GM19395 (cell line): ENCODE data around the gene RAB40C.

Source experiments
- ATAC-seq: cut with Tn5 transposase; IDR thresholded peaks from one replicate; pipeline ENCODE4 v1.9.1; 2021; ENCODE audit warnings: mild to moderate bottlenecking, moderate library complexity; ENCODE audit not compliant: unreplicated experiment

The RAB40C gene

DNA sequence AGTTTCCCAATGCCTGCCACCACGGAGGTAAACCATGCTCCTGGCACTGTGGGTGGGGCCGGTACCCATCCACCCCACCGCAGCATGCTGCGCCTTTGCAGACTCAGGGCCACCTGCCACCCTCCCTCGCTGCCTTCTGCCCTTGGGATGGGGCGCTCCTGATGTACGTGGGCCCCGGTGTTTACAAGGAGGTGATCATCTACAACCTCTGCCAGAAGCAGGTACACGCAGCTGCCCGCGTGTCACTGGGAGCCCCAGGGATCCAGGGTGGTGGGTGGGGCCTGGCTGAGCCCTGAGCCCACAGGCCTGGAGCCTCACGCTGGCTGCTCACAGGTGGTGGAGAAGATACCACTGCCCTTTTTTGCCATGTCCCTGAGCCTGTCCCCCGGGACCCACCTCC lies 76.7 kb downstream of the RAB40C start:
- no peak for ATAC-seq

DNA sequence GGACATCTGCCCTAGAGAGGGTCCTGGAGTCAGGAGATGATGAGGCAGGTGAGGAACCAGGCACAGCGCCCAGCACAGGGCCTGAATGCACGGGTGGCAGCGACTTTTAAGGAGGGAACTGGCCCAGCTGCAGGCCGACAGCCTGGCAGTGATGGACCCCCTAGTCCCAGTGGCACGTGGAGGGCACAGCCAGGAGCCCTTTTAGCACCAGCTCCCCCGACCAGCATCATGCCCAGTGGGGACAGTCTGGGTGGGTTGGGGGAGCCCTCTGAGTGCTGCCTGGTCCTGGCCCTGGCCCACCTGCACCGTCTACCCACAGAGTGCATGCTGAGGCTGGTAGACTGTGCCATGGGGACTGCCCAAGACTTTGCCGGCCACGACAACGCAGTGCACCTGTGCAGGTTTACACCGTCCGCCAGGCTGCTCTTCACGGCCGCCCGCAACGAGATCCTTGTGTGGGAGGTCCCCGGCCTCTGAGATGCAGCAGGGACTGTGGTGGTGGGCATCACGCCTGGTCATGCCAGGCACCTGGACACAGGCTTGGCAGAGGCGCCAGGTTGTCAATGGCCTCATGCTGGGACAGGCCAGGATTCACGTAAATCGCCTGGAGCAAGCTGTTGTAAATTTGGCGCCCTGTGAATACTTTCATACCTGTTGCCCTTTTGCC lies 77.4 kb downstream of the RAB40C start:
- ATAC-seq: no peak

DNA sequence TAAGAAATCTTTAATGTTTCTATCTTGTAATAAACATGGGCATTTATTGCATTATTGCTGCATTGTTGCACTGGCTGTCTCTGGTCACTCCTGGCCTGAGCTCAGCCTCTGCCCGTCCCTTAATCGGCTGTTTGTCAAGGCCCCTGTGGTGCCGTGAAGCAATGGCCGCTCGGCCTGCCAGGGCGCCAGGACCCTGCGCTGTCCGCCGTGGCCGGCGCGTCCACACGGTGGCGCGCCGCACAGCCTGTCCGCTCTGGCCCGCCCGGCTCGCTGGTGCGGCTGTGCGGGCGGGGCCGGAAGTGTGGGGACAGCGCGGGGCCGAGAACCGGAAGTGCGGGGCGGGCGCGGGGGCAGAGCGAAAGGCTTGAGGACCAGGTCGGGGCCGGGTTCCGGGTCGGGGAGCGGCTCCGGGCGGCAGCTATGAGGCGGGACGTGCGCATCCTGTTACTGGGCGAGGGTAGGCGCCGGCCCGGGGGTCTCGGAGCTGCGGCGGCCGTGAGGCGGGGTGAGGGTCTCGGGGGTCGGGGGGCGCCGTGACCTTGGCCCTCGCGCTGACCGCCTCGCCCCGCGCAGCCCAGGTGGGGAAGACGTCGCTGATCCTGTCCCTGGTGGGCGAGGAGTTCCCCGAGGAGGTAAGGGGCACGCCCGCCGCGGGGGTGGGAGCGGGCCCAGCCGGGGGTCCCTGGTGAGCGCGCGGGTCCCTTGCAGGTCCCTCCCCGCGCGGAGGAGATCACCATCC lies 78.1 kb downstream of the RAB40C start, which contains the start of gene RHOT2:
TSS of gene RHOT2 (plus strand) at position 353 of the 739 bp plus-strand sequence. CDS start at position 421, 68 bp downstream.
- ATAC-seq: peak; percentile 65

DNA sequence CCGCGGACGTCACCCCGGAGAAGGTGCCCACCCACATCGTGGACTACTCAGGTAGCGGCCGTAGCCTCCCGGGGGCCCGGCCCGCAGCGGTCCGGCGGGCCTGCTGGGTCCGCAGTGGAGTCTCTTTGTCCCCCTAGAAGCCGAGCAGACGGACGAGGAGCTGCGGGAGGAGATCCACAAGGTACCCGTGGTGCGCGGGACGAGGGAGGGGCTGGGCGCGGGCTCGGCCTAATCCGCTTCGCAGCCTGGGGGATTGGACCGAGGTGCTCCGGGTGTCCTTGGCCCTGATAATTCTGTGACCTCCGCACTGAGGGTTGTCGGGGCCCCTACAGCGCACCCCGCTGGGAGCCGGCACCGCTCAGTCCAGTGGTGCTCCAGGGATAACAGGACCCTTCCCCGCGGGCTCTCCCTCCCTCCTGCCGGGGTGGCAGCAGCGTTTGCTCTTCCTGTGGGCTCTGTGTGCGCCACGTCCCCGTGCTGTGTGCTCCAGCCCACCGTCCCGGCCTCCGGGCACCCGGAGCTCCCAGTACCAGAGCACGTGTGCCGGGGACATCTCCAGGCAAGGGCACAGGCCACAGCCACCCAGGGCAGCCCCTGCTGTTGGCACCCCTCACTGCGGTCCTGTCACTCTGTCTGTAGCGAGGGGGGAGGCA lies 78.8 kb downstream of the RAB40C start:
- peak; percentile 3 for ATAC-seq

DNA sequence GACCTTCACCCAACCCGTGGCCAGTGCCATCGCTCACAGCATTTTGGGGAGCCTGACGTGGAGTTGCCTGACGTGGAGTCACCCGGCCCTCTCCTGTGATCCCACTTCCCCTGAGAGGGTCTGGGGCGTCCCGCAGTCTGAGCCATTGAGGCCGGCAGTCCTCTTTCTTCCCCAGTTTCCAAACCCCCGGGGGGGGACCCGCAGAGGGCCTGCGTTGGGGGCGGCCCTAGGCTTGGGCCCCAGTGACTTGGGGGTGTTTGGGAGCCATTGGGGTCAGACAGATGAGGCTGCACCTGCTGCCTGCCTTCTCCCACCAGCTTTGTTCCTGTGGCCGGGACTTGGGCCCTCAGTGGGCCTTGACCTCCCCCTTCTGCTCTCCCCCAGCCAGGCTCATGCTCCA lies 79.8 kb downstream of the RAB40C start:
- no peak for ATAC-seq

DNA sequence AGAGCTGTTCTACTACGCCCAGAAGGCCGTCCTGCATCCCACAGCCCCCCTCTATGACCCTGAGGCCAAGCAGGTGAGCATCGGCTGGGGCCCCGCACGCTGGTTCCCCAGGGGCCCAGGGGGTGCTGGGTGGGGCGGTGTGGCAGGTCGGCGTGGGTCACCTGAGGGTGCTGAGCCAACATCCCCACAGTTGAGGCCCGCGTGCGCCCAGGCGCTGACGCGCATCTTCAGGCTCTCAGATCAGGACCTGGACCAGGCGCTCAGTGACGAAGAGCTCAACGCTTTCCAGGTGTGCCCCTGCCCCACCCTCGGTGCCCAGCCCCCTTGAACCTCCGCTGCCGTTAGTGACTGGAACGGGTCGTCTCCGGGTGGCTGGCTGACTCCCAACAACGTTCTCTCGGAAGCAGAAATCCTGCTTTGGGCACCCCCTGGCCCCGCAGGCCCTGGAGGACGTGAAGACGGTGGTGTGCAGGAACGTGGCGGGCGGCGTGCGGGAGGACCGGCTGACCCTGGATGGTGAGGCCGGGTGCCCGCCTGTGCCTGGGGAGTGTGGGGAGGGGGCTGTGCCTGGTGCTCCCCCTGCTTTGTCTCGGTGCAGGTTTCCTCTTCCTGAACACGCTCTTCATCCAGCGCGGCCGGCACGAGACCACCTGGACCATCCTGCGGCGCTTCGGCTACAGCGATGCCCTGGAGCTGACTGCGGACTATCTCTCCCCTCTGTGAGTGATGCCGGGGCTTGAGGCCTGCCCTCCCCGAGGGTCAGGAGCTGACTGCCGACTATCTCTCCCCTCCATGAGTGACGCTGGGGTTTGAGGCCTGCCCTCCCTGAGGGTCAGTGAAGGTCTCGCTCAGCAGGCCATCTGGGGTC lies 80.9 kb downstream of the RAB40C start:
- ATAC-seq: no peak

DNA sequence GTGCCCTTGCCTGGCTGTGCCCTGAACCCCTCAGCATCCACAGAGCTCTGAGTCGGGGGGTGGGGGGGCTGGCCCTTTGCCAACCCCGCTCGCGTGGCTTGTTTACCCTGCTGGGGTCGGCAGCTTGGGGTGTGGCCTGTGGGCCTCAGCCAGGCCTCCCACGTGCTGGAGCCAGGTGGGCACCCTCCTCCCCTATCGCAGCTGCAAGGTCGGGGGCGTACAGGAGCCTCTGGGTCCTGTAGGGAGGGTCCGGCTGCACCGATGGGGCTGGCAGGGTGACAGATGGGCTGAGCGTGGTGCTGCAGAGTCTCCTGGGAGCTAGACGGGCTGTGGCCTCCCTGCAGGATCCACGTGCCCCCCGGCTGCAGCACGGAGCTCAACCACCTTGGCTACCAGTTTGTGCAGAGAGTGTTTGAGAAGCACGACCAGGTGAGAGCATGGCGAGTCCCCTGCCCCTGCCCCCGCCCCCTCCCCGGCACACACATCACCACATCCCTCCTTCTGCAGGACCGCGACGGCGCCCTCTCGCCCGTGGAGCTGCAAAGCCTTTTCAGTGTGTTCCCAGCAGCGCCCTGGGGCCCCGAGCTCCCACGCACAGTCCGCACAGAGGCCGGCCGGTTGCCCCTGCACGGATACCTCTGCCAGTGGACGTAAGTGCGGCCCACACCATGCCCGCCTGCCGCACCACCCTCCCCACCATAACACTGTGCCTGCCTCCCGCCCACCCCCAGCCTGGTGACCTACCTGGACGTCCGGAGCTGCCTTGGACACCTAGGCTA lies 81.7 kb downstream of the RAB40C start:
- ATAC-seq: no peak

DNA sequence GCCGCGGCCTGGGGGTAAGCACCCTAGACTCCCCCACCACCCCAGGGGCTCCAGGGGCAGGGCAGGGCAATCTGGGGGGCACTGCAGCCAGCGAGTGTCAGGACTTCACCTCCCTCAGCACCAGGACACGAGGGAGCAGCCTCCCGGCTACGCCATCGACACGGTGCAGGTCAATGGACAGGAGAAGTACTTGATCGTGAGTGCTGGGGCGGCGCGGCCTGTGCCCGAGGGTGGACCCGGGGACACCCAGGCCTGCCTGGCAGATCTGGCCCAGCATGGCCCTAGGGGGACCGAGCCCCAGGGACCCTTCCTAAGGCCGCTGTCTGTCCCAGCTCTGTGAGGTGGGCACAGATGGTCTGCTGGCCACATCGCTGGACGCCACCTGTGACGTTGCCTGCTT lies 82.5 kb downstream of the RAB40C start:
- no peak for ATAC-seq

DNA sequence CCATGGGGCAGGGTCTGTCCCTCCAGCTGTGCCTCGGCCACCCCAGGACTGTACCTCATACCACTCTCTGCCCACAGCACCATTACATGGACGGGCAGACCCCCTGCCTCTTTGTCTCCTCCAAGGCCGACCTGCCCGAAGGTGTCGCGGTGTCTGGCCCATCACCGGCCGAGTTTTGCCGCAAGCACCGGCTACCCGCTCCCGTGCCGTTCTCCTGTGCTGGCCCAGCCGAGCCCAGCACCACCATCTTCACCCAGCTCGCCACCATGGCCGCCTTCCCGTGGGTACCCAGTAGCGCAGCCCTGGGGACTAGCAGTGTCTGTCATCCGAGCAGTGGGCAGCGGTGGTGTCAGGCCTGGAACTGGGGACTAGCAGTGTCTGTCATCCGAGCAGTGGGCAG lies 83.0 kb downstream of the RAB40C start:
- ATAC-seq: no peak

DNA sequence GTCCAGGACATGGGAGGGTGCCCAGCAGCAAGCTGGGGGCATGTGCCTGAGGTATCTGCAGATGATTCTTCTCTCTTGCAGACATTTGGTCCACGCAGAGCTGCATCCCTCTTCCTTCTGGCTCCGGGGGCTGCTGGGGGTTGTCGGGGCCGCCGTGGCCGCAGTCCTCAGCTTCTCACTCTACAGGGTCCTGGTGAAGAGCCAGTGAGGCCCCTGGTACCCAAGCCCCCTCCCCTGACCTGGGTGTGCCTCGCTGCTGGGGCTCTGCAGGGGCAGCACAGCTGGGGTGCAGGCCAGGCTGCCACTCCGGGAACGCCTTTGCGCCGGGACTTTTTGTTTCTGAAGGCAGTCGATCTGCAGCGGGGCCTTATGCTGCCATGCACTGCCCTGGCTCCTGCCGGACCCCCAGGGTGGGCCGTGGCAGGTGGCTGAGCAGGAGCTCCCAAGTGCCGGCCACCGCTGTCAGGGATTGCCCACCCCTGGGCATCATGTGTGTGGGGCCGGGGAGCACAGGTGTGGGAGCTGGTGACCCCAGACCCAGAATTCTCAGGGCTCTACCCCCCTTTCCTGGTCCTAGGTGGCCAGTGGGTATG lies 83.6 kb downstream of the RAB40C start:
- ATAC-seq: no peak

DNA sequence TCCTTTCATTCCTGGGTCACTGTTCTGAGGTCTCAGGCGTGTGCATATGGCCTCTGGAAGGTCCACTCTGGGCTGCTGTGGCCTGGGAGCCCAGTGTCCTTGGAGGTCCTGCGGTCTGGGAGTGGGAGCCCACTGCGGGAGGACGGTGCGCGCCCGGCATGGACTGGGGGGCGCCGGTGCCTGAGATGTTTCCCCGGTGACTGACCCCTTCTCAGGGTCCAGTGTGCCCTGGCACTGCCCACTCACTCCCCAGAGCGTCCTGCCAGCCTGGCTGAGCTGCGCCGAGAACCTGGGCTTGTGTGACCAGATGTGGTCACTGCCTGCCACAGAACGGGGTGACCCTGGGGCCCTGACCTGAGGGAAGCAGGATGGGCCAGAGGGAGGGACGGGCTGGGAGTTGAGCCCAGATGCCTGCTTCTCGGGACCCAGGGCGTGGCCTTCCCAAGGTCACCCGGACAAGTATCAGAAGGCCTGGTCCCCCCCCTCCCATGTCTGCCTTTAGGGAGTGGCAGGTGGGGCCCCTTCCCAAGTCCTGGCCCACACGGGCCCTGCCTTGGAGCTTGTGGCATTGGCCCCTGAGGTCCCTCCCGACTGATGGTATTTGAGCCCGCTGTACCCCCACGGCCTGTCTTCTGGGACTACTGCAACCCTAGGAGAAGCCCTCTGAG lies 84.5 kb downstream of the RAB40C start:
- no peak for ATAC-seq

DNA sequence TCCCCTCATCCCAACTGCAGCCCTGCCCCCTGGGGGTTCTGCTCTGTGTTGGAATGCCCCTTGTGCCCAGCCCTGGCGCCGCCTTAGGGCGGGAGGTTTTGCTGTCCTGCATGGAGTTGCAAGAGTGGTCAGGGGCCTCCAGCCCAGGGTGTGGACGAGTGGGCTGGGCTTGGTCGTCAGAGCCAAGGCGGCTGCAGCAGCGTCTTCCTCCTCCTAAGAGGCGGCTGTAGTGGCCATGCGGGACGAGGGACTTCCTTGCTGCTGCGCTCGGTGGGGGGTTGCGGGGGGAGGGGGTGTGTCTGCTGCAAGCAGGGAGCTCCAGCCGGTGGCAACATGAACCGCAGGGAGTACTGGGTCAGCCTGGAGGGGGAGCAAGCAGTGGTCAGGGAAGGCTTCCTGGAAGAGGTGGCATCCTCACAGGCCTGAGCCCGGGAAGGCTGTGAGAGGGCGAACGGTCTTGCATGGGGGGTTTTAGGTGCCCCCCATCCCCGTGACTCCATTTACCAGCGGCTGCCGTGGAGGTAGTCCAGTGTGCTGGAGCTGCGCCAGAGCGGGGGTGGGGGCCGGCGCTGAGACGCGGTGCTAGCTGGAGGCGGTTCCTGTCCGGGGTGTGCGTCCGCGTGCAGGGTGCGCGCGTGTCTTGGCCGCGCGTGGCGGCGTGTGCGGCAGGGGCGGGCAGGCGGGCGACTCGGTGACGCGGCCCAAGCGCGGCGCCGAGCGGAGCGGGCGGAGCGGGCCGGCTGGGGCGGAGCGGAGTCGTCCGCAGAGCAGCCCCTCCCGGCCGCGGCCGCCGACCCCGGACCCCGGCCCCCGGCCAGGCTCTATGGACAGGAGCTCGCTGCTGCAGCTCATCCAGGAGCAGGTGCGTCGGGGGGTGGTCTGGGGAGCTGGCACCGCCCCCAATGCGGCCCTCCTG lies 85.4 kb downstream of the RAB40C start, which contains the start of gene RHBDL1:
TSS of gene RHBDL1 (plus strand) at position 704 of the 916 bp plus-strand sequence. CDS start at position 824, 120 bp downstream.
- ATAC-seq: no peak

DNA sequence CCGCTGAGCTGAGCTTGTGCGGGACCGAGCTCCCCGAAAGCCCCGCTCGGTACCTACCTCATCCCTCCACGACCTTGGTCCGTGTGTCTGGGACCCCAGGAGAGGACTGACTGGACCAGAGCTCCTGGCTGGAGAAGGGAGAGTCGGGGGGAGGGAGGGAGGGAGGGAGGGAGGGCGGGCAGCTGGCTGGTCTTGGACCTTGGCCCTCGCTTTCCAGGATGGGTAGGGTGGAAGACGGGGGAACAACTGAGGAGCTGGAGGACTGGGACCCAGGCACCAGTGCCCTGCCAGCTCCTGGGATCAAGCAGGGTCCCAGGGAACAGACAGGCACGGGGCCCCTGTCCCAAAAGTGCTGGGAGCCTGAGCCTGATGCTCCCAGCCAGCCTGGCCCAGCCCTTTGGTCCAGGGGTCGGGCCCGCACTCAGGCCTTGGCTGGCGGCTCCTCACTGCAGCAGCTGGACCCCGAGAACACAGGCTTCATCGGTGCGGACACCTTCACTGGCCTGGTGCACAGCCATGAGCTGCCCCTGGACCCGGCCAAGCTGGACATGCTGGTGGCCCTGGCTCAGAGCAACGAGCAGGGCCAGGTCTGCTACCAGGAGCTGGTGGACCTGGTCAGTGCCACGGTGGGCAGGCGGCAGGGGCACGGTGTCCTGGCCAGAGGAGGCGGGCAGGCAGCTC lies 86.2 kb downstream of the RAB40C start:
- no peak for ATAC-seq

DNA sequence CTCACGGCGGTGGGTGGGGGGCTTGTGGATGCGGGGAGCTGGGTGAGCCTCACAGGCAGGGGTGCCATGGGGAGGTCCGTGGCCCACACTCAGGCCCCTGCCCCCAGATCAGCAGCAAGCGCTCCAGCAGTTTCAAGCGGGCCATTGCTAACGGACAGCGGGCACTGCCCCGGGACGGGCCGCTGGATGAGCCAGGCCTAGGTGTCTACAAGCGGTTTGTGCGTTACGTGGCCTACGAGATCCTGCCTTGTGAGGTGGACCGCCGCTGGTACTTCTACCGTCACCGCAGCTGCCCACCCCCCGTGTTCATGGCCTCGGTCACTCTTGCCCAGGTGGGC lies 86.7 kb downstream of the RAB40C start:
- no peak for ATAC-seq

DNA sequence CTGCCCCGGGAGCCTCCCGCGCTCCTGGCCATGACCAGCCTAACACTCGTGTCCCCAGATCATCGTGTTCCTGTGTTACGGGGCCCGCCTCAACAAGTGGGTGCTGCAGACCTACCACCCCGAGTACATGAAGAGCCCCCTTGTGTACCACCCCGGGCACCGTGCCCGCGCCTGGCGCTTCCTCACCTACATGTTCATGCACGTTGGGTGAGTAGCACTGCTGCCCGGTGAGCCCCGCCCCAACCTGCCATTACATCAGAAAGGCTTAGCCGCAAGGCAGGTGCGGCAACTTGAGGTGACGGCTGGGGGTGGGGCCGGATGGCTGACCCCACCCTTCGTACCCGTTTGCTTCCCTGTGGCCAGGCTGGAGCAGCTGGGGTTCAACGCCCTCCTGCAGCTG lies 87.0 kb downstream of the RAB40C start:
- no peak for ATAC-seq

DNA sequence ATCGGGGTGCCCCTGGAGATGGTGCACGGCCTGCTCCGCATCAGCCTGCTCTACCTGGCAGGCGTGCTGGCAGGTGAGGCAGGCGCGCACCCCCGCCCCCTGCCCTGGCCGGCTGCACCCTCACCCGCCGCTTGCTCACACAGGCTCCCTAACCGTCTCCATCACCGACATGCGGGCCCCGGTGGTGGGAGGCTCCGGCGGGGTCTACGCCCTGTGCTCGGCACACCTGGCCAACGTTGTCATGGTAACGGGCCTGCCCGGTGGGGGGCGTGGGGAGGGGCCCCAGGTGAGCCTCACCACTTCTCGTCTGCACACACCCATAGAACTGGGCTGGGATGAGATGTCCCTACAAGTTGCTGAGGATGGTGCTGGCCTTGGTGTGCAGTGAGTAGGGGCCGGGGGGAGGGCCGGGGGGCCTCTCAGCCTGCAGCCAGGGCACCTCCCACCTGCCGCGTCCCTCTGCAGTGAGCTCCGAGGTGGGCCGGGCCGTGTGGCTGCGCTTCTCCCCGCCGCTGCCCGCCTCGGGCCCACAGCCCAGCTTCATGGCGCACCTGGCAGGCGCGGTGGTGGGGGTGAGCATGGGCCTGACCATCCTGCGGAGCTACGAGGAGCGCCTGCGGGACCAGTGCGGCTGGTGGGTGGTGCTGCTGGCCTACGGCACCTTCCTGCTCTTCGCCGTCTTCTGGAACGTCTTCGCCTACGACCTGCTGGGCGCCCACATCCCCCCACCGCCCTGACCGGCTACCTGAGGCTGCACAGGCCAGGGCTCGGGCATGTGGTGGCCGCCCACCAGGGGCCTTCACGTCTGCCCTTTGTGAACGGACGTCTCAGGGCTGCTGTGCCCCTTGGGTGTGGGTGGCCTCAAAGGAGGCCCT lies 87.7 kb downstream of the RAB40C start:
- no peak for ATAC-seq
